BLaER1 treated with 17β-estradiol and CSF1 and Interleukin-3, amounts not matched to agents 10 nM and 100 nM (cell line): ENCODE results near the gene OR5D18.
"Not testable (repeated sequence)": the region's sequence is repeated elsewhere in the genome, so short reads cannot be mapped to it uniquely, and the experiment has no call there.

Source experiments
- H3K27ac ChIP-seq, 11 experiments: shearing (Covaris generic); formaldehyde crosslinking; 2 replicates each; pipeline ENCODE4 v1.8.1; 2022
- H3K27me3 ChIP-seq, 11 experiments: shearing (Covaris generic); formaldehyde crosslinking; 2 replicates each; pipeline ENCODE4 v1.8.1; 2022
- H3K36me3 ChIP-seq, 11 experiments: shearing (Covaris generic); formaldehyde crosslinking; 2 replicates each; pipeline ENCODE4 v1.8.1; 2022
- H3K4me1 ChIP-seq, 10 experiments: shearing (Covaris generic); formaldehyde crosslinking; 2 replicates each; pipeline ENCODE4 v1.8.1; 2022
- H3K4me2 ChIP-seq, 11 experiments: shearing (Covaris generic); formaldehyde crosslinking; 2 replicates each; pipeline ENCODE4 v1.8.1; 2022
- H3K4me3 ChIP-seq, 10 experiments: shearing (Covaris generic); formaldehyde crosslinking; 2 replicates each; pipeline ENCODE4 v1.8.1; 2022
- H3K9ac ChIP-seq, 11 experiments: shearing (Covaris generic); formaldehyde crosslinking; 2 replicates each; pipeline ENCODE4 v1.8.1; 2022
- H3K9me3 ChIP-seq, 11 experiments: shearing (Covaris generic); formaldehyde crosslinking; replicated peaks in 1 of 11; 2 replicates each; pipeline ENCODE4 v1.8.1; 2022
- H4K20me1 ChIP-seq, 11 experiments: shearing (Covaris generic); formaldehyde crosslinking; 2 replicates each; pipeline ENCODE4 v1.8.1; 2022
- Cebpa-rat ChIP-seq, 11 experiments: shearing (Covaris generic); IDR thresholded peaks; 2 replicates each; pipeline ENCODE4 v1.8.1; 2022

The OR5D18 gene

DNA sequence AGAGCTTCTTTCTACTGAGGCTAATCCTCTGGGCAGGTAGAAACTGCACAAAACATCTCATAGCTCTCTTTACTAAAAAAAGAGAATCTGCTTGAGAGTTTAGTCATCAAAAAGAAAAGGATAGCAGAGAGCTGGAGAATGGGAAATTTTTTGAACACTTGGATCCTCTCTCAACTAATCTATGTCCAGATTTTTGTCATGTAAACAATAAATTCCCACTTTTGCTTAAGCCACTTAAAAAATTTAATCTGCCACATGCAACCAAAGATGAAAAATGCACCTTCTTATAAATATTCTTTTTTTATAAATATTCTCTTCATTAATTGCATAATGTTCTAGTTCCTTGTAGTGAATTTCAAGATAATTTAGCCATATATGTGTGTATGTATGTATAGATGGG, 29.6 kb downstream of the OR5D18 start:
- no peak overlapping the region for H3K27ac ChIP-seq
- TF ChIP-seq Cebpa-rat (IDR thresholded peaks at IDR 0.05), result no peak
- H3K9ac ChIP-seq, result no peak overlapping the region
- H3K27me3 ChIP-seq, result no peaks in the 10 kb centered on the region
- no peaks in the 10 kb centered on the region for H3K36me3 ChIP-seq
- H3K4me1 ChIP-seq, result no peaks in the 10 kb centered on the region
- H4K20me1 ChIP-seq, result no peaks in the 10 kb centered on the region
- H3K4me3 ChIP-seq, result no peak overlapping the region
- H3K4me2 ChIP-seq, result no peak overlapping the region
- no peaks in the 10 kb centered on the region for H3K9me3 ChIP-seq

DNA sequence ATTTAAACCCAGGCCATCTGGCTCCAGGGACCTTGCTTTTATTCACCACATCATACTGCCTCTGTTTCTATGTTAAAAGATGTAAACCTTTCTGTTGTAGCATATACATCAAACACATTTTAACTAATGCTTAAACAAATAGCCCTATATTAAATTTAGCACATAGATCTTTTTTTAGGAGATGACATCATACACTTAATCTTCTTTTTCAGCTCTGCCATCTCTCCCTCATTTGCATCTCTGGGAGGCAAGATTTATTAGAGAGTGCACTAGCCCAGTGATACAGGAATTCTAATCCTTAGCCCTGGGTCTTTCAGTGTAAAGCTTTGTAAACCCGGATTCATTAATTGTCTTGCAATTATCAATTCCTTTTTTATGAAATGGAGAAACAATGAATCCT, 32.7 kb downstream of the OR5D18 start:
- no peaks in the 10 kb centered on the region for H4K20me1 ChIP-seq
- TF ChIP-seq Cebpa-rat (IDR thresholded peaks at IDR 0.05), result no peak

DNA sequence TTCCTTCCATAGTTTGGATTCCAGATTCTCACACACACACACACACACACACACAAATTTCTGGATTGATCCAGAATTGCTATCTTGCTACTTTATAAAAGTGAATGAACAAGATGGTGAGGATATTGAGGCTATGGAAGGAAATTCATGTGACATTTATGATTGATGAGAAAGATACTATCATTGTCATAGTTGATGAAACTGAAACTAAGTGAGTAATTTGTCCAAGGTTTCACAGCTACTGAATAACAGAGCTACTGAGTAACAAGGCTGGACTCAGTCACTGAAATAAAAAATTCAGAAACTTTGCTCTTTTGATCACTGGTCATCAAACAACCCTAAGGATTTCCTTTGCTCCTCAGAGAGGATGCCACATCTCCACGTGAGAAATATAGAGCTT, 35.3 kb downstream of the OR5D18 start:
- no peaks in the 10 kb centered on the region for H3K9me3 ChIP-seq

More for the DNA sequence above, 32.7 kb downstream of the OR5D18 start:
- Histone ChIP-seq H3K36me3 (no peaks in the 10 kb centered on the region), H3K4me2 (no peak overlapping the region), H3K27me3 (no peaks in the 10 kb centered on the region), H3K9ac (no peak overlapping the region), H3K9me3 (no peaks in the 10 kb centered on the region), H3K27ac (no peak overlapping the region), H3K4me3 (no peak overlapping the region), H3K4me1 (no peaks in the 10 kb centered on the region)

DNA sequence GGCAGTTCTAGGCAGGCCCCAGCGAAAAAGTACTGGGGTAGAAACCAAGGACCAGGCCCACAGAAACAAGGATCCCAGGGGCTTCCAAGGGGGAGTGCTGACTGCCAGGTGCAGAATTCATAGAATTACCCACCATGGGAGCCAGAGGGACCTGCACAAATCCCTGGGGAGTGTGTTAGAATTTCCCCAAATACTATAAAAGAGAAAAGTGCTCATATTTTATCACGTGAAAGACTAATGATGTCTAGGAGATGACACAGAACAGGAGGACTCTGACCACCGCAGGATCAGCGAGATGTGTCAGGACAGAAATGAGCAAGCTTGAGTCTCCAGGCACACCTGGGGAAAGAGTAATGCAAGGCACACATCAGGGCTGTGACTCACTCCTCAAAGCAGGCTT, 47.9 kb downstream of the OR5D18 start:
- H3K4me1 ChIP-seq, H3K9me3 ChIP-seq, H3K4me3 ChIP-seq, H3K27me3 ChIP-seq, H3K36me3 ChIP-seq, H4K20me1 ChIP-seq, H3K27ac ChIP-seq, H3K9ac ChIP-seq: not testable (repeated sequence)
- H3K4me2 ChIP-seq, result 0 out of 22 replicates have a peak overlapping the region, but pooled peaks of 2 of the 11 experiments have one; percentile 3 to 15

More for the DNA sequence above, 35.3 kb downstream of the OR5D18 start:
- no peaks in the 10 kb centered on the region for H3K27me3 ChIP-seq
- H3K4me1 ChIP-seq, result no peaks in the 10 kb centered on the region
- H3K9ac ChIP-seq, result no peak overlapping the region
- TF ChIP-seq Cebpa-rat (IDR thresholded peaks at IDR 0.05), result no peak
- no peaks in the 10 kb centered on the region for H4K20me1 ChIP-seq
- no peak overlapping the region for H3K27ac ChIP-seq
- no peak overlapping the region for H3K4me3 ChIP-seq
- no peak overlapping the region for H3K4me2 ChIP-seq
- no peaks in the 10 kb centered on the region for H3K36me3 ChIP-seq
